NCI-H2196 (cell line): ENCODE data around the gene ZBTB37.
"Not testable (repeated sequence)": the region's sequence is repeated elsewhere in the genome, so short reads cannot be mapped to it uniquely, and the experiment has no call there.

Experiments
- DNase-seq: peaks from one replicate; lab custom pipeline; 2025; ENCODE audit not compliant: unreplicated experiment; lab: John Stamatoyannopoulos, UW

Gene ZBTB37, protein sequence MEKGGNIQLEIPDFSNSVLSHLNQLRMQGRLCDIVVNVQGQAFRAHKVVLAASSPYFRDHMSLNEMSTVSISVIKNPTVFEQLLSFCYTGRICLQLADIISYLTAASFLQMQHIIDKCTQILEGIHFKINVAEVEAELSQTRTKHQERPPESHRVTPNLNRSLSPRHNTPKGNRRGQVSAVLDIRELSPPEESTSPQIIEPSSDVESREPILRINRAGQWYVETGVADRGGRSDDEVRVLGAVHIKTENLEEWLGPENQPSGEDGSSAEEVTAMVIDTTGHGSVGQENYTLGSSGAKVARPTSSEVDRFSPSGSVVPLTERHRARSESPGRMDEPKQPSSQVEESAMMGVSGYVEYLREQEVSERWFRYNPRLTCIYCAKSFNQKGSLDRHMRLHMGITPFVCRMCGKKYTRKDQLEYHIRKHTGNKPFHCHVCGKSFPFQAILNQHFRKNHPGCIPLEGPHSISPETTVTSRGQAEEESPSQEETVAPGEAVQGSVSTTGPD

GRCh38 chr1:173868266-173869020 lies at the start of gene ZBTB37:
TSS of gene ZBTB37 (plus strand) at chr1:173868380. CDS start at chr1:173870226, 1,846 bp downstream.
- DNase-seq, result peak; percentile 92

DNA sequence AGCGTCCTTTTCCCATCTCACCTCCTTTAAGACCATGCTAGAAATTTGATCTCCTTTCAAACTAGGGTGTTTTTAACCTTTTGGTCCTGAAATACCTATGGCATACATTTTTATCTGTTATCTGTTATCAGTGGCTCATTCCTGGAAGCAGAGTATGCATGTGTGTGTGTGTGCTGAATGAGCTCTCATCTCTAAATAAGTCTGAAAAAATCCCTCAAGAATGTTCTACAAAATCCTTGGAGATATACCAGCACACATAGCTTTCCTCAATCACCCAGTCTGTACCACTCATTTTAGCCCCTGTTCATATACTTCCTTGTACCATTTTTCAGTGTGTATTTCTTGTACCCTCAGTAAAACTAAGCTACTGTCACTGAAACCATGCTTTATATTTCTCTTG lies 49.7 kb upstream of the ZBTB37 start:
- no peak for DNase-seq

- DNase-seq, result no peak
Observed at GRCh38 chr1:173821680-173822079, 46.5 kb upstream of the ZBTB37 start.

DNA sequence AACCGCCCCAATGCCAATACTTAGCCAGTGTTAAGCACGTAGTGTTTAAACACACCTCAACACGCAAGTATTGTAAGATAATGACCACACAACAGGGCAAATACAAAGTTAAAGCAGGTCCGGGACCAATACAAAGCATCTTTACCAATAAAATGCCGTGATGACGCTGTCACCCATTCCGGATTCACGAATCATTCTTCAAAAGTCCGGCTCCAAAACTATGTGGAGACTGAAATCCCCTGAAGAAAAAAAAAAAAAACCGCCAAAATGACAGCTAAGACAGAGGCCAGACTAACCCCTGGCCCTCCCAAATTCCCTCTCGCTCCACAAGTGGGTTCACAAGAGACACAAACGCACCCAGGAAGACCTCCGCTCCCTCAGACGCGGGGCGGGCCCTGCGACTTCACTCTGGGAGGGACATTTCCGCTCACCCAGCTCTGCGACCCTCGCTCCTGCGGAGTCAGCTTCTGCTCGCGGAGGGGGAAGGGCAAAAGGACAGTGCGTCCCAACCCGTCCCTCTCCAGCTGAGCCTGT lies 44.3 kb upstream of the ZBTB37 start:
- DNase-seq, result no peak

DNA sequence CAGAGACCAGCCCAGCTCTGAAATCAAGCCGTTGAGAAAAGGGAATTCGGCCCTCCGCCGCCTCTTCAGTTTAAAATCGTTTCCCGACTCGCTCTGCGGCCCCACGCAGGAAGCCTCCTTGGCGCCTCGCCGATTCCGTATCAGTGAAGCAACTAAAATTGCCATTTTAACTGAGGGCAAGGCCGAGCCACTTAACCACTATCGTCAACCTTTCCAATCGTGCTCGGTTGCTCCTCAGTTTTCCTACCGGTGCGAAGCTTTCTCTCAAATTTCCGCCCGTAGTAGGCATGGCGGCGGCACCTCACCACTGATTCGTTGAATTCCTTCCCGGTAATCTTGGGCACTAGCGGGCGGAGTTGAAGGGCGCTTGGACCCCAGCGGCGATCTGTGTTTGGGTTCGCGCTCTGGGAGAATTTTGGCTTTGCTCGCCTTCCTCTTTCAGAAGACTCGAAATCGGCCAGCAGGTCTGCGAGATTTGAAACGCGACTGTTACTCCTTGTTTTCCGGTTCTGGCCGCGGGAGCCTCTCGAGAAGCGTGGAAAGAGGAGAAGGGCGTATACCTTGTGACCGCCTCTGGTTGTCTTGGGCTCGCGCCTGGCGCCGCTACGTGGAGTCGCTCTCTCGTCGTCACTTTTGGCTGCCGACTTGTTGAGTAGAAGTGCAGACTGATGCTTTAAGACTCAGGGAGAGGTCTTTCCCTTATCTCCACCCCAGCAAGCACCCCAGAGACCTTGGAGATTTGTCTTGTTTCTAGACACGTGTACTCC lies 43.7 kb upstream of the ZBTB37 start, which contains the start of the genes CENPL and DARS2:
Gene CENPL, minus strand, starts transcription at position 569 of the 767 bp plus-strand sequence. CDS start 13,584 bp downstream, outside the sequence.
Gene DARS2, plus strand, starts transcription at position 359 of the 767 bp plus-strand sequence. CDS start 557 bp downstream, outside the sequence.
- peak; percentile 98 for DNase-seq

DNA sequence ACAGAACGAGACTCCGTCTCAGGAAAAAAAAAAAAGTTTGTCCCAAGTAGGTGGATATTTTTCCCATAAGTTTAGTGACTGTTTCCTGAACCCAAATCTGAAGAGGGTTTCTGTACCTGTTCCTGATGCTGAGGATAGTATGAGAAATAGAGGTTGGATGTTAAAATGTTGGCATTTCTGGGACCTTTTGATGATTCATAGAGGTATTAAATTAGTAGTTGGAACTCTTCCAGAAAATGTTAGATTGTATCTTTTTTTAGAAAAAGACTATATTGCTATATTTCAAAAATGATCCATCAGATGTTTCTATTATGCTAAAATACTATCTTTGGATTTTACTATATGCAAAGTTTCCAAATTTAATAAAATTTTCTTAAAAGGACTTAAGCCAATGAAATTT lies 40.6 kb upstream of the ZBTB37 start:
- DNase-seq, result no peak

- no peak for DNase-seq
Observed at GRCh38 chr1:173832748-173833147, 35.4 kb upstream of the ZBTB37 start.

- no peak for DNase-seq
Observed at GRCh38 chr1:173852105-173852504, 16.1 kb upstream of the ZBTB37 start.

DNA sequence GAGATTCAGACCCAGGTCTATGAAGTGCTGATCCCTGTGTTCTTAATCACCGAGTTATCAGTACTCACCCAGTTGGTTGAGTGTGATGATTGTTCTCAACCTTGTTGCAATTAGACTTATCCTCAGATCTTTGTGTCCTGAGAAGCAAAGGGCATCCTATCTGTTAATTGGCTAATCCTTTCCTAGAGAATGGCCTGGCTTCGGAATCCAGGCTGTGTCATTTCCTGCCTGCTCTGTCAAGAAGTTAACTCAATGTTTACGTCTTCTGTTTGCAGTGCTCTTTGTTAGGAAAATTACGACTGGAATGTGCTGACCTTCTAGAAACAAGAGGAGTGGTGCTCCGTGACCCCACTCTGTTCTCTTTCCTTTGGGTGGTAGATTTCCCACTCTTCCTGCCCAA lies 15.1 kb upstream of the ZBTB37 start:
- DNase-seq, result no peak

- no peak for DNase-seq
Observed at GRCh38 chr1:173856014-173856413, 12.2 kb upstream of the ZBTB37 start.

- DNase-seq, result no peak
Observed at GRCh38 chr1:173856903-173857302, 11.3 kb upstream of the ZBTB37 start.

DNA sequence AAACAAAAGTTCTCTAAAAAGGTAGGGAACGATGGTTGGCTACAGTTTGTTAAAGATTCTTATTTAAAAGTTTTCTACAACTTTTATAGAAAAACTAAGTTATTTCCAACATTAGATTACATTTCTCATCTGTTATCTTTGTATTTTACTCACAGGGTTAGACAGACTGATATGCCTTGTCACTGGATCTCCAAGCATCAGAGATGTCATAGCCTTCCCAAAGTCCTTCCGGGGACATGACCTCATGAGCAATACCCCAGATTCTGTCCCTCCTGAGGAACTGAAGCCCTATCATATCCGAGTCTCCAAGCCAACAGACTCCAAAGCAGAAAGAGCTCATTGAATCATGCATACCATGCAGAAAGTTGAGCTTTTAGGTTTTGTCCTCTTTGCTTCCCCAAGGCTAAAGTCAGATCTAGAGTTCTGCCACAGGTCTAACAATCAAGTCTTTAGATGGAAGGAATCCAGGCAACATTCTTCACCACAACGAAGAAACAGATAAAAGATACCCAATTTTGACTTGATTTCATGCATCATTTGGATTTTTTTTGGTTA lies 10.7 kb upstream of the ZBTB37 start:
- no peak for DNase-seq

- DNase-seq, result not testable (repeated sequence)
Observed at GRCh38 chr1:173859547-173859946, 8.6 kb upstream of the ZBTB37 start.

GRCh38 chr1:173860065-173860464 lies 8.1 kb upstream of the ZBTB37 start:
- DNase-seq, result no peak

GRCh38 chr1:173861731-173862145 lies 6.4 kb upstream of the ZBTB37 start:
- DNase-seq, result no peak

DNA sequence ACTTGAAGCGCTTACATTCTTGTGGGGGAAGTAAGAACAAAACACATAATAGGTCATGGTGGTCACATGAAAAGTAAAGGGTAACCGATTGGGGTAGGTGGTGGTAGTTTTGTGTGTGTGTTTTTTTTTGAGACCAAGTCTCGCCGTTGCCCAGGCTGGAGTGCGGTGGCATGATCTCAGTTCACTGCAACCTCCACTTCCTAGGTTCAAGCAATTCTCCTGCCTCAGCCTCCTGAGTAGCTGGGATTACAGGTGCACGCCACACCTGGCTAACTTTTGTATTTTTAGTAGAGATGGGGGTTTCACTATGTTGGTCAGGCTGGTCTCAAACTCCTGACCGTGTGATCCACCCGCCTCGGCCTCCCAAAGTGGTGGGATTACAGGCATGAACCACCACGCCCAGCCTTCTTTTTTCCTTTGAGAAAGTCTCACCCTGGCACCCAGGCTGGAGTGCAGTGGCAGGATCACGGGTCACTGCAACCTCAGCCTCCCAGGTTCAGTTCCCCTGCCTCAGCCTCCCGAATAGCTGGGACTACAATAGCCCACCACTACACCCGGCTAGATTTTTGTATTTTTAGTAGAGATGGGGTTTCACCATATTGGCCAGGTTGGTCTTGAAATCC lies 5.9 kb upstream of the ZBTB37 start:
- DNase-seq, result not testable (repeated sequence)

DNA sequence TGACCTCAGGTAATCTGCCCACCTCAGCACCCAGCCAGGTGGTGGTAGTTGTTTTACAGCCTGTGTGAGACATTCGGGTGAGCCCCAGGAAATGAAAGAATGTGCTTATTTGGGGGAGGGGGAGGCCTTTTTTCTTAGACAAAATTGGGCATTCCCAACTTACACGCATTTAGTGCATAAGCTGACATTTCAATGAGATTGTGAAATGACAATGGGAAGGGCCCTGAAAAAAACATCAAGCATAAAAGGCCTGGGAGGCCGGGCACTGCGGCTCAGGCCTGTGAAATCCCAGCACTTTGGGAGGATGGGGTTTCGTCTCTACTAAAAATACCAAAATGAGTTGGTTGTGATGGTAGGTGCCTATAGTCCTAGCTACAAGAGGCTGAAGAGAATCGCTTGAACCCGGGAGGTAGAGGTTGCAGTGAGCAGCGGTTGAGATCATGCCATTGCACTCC lies 5.4 kb upstream of the ZBTB37 start:
- no peak for DNase-seq

GRCh38 chr1:173863224-173864161 lies 4.7 kb upstream of the ZBTB37 start:
- DNase-seq, result no peak
